NCI-H2227 treated with DMSO at 0.1 percent for 48 hours (cell line): ENCODE measurements around the gene AOAH.
A peak's percentile ranks its signal among the peaks of the same experiment; 100 is the strongest.

Experiments used
- DNase-seq: peaks from one replicate; lab custom pipeline; 2025; lab: John Stamatoyannopoulos, UW

The AOAH gene

DNA sequence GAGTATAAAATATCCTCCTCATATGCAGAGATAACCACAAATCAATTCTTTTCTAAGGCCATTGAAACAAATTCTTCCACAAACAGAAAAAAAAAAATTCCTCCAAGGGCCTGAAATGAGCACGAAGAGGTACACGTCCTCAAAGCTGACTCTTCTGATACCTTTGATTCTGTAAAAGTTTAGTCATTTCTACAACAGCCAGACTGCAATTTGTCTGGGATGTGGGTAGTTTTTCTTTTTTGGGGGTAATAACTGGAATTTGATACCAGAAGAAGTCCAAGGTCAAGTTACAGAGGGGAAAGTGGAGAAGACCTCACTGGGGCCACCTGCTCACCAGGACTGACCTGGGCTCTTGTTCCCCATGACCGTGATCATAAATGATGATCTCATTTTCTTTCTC lies 121.8 kb downstream of the AOAH start:
- no peak for DNase-seq

DNA sequence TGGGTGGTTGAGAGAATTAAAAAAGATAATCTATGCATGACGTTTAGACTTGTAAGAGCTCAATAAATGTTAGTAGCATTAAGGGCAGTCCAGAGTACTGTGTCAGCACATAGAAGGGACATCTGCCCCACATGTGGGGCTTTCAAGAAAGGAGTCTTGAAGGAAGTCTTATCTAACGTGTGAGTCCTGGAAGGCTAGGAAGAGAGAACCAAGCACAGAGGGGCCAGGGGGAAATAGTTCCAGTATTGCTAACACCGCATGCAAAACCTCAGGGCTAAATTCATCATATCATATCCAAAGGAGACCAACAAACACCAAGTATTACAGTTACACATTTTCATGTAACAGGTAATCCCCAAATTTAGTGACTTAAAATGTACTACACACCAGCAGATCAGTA lies 122.7 kb downstream of the AOAH start:
- no peak for DNase-seq

DNA sequence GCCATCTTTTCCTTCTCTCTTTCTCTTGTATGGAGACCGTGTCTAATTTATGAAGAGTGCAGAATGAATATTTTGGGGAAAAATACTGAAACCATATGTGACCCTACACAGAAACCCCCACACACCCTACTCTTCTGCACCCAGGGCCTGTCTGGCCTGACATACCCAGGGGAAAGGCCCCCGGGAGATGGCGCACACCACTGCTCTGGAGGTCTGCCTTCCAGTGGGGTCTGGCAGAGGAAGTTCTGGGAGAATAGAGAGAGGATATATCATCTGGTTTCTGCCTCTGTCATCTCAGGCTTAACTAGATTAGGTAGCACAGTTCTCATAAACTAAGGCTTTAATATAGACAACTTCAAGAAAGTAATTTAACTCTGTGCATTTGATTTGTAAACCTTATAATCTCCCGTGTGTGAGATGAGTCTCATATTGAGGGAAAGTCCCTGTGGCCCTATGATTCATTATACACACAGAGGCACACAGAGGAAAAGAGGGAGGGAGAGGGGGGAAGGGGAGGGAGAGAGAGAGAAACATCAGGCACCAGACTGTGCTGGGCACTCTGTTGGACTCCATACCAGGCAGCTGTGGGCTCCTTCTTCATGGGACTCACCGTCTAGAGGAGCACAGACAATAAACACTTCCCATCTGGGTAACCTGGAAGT lies 123.3 kb downstream of the AOAH start:
- no peak for DNase-seq

DNA sequence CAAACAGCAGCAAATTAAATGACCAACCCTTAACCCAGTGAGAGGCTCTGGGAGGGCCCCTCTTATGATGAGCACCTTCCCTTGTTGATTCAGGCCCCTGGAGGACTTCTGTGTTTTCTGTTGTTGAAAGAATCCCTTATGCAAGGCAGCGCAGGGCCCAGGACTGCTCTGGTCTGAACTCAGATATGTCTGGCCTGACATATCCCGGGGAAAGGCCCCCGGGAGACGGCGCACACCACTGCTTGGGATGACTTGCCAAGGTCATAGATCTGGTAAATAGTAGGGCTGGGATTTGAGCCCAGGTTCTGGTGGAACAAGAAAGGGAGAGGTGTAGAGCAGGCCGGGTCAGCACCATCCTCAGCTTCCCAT lies 124.0 kb downstream of the AOAH start:
- no peak for DNase-seq

DNA sequence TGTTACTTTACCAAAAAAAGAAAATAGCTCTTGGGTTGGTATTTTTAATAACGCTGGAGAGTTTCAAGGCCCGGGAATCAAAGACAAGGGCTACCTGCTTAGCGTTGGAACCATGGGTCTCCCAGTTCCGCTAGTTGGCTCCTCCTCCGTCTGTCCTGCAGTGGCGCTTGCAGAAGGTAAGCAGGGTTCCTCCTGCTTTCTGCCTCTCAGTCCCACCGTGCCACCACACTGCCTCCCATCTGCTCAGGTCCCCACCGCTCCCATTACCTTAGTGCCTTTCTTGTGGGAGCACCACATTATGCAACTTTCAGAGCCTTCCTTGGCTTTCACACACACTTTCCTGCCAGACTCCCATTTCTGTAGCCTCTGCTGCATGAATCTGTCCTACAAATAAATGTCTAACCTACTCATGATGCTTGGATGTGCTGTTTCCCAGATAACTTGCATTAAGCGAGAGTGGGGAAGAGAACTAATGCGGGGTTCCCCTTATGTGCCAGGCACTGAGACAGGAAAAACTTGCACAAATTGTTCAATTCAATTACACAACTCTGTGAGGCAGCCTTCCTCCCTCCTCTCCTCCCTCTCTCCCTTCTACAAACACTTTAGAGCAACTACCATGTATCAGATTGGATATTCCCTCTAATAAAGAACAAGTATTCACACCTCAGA lies 124.5 kb downstream of the AOAH start:
- DNase-seq: no peak

DNA sequence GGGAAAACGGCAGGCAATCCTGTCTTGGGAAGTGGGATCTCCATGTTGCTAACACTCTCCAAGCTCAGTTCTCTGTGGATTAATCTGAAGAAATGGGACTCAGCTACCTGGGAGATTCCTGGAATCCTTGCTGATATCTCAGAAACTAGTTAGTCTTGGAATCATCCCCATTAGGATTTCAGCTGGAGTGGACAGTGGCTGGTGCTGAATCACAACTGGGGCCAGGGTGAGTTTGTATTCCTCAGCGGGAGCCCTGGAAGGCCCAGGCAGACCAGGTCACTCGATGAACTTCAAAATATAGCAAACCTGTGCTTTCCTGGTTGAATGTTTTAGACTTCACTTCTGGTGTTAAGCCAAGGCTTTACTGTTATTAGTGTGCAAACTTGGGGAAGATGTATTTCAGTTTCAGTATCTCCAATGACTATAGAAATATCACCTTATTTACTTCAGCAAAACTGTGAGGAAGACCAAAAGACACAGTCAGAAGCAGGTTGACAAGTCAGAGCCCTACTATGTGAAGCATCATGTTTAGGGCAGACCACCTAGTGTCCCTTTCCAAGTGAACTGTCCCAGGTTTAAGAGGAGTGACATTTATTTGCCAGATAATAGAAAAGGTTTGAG lies 126.1 kb downstream of the AOAH start:
- no peak for DNase-seq

DNA sequence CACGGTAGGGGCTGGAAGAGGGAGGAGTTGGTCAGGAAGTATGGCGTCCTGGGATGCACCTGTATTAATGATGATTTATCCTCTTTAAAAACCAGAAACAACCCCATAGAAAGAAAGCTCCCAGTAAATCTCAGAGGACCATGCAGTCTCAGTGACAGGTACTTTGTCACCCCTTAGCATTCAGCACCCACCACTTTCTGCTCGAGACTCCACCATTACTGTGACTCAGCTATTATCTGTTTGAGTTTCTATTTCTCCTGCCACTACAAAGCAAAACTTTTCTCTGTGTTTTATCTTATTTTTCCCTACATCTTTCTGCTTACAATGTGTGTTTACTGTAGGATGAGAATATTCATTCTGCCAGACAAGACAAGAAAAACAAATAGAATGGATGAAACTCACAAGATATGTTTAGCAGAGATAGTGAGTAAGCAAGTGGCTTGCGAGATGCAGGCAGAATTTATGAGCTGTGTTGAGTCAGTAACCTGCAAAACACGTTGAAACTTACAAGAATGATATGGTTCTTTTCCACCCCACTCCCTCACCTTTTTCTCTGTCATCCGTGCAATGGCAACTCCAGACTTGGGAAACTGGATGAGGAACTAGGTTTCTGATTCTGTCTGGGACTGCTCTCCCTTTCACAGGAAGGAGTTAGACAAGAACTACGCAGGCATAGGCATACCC lies 127.1 kb downstream of the AOAH start:
- DNase-seq: no peak

DNA sequence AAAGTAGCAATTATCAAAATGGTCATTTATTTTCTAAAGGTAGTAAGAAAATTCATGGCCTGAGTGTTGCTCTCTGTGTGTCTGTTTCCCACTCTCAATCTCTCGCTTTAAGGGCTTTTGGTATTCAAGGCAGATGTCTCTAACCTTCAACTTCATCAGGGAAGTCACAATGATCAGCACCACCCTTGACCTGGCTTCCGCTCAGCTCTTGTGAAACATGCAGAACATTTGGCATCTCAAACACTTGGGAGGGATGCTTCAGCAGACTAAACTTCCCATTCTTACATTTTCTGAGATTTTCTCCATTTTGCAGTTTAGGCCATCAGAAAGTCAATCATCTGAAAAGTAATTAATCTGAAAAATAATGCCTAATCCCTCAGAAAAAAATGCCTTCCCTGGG lies 129.8 kb downstream of the AOAH start:
- DNase-seq: no peak

DNA sequence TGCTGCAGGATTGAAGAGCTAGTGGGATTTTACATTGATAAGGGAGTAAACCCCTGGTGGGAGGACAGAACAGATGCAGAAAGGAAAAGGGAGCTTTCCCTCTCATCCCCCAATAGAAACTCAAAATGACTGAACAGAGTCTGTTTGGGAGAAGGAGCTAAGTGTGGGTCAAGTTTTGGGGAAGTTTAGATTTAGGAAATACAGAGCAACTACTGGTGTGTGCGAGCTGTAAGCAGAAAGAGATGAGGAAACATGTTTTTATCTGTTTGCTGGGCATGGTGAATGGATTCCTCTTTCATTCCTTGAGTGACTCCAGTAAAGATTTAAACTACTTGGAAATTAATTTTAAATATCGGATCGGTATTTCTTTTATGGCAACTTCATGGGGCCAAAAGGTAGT lies 132.7 kb downstream of the AOAH start:
- DNase-seq: no peak

DNA sequence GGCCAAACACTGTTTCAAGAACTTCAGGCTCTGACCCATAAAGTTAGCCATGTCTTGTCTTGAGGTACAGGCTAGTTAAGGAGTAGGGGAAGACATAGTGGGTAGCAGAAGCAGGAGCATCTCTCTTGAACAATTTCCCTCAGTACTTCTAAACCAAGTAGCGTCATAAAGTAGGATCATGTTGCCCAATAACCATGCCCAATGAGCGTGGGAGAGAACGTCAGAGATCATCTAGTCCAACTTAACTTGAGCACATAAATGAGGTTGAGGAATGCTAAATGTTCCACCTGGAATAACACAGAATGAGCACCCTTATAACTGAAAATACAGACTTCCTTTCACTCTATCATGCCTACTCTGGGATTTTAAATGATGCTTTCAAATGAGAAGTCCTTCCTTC lies 134.9 kb downstream of the AOAH start:
- DNase-seq: no peak

DNA sequence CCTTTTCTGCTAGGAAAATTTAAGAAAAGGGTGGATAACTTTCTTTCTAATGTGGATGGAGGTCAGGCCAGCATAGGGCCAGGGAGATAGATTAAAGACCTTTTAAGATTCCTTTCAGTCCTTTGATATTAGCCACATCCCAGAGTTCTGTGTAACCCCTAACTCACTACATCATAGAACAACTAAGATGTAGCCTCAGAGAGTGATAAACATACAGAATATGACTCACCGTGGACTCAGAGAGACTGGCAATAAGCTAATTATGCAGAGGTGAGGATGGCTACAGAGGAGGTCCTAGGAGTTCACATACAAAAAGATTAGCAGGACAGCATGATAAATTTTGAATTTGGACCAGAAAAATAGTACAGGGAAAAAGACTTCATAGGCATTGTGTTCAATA lies 141.0 kb downstream of the AOAH start:
- no peak for DNase-seq

DNA sequence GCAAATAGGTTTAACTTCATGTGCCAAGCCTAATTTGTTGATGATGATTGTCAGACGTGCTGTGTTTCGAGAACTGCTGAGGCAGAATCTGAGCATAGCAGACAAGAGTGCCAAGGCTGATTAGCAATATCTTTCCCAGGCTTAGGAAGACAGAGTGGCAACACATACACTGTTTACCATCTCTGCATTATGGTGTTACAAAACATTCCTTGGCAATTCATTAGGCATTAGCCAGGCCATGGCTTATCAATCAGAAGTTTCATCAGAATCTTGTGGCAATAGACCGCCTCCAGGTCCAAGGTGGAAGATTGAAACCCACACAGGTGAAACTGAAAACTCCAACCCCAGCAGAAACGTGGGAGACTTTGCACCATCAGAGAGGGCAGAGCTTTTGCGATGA lies 148.5 kb downstream of the AOAH start:
- no peak for DNase-seq

DNA sequence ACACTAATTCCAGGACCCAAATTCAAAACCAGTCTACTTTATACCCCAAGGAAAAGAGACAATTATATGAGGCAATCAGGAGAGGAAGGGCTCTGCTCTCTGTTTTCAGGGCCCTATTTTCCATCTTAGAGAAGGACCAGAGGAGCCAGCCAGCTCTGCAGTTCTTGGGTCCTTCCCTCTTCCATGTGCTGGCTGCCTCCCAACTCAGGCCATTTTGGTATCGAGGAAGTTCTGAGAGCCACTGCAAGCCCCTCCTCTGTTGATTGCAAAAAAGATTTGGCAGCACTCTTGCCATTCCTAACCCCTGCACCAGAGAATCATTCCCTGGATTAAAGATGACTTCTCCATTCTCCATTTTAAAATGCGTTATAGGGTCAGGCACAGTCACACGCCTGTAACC lies 151.2 kb downstream of the AOAH start:
- DNase-seq: no peak

DNA sequence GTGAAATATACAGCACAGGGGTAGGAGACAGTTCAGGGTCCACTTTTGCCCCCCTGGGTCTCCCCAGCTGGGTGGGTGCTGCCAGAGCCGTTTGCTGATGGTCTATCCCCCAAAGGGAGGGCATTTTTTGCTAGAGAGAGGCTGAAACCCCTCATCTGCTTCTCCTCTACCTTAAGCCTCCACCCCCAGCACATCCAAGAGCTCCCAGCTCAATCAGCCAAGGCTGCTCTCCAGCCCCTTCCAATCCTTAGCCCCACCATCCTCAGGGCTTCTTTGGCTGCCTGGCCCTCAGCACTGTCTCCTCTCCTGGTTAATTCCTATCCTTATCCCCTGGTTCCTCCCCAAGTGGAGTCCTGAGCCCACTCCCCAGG lies 153.1 kb downstream of the AOAH start:
- no peak for DNase-seq

DNA sequence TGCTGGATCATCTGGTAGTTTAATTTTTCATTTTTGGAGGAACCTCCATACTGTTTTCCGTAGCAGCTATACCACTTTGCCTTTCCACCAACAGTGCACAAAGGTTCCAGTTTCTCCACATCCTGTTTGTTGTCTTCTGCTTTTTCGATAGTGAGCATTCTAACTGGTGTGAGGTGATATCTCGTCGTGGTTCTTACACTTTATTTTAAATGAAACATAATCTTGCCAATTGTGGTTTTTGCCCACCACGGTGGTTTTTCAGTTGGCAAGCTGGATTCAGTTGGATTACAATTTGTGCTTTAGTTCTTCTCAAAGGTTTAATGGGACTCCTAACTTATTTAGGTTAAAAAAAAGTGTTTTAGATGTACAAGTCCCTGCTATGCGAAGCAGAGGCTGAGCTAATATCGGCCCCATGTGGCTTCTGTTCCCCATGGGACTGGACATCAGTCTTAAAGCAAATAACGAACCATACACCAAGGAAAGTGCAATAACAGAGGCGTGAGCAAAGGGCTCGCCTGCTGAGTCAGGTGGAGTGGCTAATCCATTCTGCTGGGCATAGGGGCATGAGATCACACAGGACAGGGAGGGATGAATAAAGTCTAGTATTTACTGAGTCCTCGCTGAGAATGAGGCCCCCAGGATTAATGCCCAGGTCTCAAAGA lies 153.6 kb downstream of the AOAH start:
- no peak for DNase-seq

DNA sequence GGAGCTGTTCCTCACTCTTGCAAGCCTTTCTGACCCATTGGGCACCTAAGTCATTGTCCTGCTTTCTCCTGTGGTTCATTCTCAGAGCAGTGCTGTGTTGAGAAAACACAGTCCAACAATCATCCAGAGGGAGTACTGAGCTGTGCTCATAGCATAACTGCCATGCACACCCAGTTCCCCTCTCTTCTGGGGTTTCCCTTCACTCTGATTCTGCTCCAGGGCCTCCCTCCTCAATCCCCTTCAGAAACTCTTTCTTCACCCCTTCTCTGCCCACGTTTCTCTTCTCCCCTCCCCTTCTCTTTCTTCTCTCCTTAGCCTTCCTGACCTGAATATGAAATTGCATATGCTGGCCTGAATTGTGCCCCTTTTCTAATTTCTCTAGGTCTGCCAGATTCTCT lies 155.8 kb downstream of the AOAH start:
- no peak for DNase-seq

DNA sequence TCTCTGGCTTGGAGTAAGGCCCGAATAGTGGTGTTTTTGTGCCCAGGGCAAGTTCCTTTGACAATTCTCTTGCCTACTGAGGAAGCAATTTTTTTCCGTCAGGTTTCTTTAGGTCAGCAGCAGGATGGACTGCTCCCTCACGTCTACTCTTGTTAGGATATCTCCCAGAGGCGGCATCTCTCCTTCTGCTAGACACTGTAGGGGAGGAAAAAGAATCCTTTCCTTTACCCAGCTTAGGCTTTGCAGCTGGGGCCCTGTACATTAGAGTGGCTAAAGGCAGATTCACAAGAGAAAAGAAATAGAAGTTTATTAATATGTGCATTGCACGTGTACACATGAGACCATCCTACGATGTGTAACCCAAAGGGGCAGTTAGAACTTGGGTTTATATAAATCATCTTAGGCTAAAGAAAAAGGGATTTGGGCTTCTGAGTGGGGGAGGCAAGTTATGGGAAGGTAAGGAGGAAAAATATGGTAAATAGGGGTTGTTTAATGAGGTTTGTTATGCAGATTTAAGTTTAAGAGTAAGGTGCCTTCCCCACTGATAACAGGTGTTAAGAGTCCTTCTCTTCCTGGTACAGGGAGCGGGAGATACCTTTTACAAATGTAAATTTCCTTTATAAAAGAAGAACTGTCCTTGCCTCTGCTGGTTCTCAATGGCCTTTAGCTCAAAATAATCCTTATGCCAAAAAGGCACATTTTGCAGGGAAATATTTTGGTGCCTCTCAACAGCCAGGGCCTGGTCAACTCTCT lies 156.4 kb downstream of the AOAH start:
- no peak for DNase-seq

DNA sequence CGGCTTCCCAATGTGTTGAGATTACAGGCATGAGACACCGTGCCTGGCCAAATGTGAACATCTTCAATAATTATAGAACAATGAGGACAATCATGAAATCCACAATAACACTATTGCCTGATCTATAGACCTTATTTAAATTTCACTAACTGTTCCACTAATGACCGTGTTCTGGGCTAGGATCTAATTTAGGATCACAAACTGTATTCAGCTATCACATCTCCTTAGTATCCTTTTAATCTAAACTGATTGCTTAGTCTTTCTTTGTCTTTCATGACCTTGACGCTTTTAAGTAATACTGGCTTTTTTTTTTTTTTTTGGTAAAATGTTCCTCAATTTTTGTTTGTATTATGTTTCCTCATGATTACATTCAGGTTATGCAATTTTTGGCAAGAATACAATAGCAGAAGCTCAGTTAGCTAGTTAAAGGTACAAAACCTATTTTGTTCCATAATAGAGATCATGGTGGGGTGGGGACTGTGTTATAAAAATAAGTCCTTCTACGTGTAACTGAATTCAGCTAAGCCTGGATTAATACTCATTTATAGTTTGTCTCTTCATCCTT lies 158.4 kb downstream of the AOAH start:
- no peak for DNase-seq

DNA sequence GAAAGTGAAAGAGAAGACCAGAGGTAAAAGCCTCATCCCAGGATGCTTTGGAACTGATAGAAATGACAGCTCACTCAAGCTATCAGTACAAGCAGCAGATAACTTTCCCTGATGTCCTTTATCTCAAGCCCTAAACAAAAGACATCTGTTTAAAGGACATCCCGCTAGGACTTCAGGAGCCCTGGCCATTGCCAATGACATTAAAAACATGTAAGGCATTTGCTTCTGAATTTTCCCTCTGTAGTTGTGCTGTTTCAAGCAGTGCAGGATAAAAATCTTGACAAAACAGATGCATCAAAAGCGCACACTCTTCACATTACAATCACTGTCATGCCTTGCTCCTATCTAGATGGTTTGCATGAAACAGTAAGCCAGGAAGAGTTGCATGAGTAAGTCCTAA lies 159.8 kb downstream of the AOAH start:
- peak; percentile 43 for DNase-seq

DNA sequence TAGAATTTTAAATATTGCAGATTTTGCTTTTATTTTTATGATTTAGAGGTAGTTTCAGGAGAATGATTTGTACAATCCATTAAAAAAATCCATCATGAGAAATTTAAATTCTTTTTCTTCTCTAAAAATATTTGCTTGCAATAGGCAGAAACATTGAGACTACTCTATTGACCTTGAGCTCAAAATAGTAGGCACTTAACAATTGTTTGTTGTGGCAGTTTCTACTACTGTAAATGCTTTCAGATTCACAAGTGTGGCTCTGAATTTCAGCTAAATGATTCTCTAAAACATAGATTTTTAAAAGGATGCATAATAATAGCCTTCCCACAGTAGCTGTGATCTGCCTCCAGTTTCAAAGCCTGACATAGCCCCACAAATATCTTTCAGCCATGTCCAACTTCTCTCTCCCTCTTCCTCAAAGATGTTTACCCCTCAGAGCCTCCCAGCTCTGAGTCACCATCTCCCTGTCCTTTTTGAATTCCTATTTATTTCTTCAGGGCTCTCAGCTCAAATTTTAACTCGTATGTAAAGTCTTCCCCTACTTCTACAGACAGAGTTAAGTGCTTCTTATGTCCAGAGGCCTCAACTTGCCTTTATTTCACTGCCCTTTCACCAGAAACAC lies 160.5 kb downstream of the AOAH start:
- DNase-seq: peak; percentile 21

DNA sequence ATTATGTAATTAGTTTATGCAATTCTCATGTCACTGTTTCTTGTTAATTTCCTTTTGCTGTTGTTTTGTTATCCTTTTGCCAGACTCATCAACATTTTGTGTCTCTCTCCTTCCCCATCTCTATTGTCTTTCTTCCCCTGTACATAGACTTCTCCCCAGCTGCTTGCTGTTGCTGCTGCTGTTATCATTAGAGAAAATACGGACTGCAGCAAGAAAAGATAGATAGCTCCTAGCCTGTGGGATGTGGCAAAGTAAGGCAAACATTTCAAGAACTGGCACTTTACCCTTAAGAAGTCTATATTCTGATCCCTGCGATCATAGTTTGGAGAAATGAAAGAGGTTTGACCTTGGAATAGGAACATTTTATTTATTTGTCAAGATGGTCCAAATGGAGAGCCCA lies 162.2 kb downstream of the AOAH start:
- no peak for DNase-seq
